ENCODE measurements around the gene KCTD18. TPM values are rescaled to one million over a fixed set of nuclear protein-coding genes. Genes with fewer than 3 reads are reported as not detected.

The KCTD18 gene
- total RNA-seq, 1 donor from 2014 or later, result 28.2 TPM

GRCh38 chr2:200453853-200454534, 55.9 kb downstream of the KCTD18 start:
- TF ChIP-seq, protein P1, sequence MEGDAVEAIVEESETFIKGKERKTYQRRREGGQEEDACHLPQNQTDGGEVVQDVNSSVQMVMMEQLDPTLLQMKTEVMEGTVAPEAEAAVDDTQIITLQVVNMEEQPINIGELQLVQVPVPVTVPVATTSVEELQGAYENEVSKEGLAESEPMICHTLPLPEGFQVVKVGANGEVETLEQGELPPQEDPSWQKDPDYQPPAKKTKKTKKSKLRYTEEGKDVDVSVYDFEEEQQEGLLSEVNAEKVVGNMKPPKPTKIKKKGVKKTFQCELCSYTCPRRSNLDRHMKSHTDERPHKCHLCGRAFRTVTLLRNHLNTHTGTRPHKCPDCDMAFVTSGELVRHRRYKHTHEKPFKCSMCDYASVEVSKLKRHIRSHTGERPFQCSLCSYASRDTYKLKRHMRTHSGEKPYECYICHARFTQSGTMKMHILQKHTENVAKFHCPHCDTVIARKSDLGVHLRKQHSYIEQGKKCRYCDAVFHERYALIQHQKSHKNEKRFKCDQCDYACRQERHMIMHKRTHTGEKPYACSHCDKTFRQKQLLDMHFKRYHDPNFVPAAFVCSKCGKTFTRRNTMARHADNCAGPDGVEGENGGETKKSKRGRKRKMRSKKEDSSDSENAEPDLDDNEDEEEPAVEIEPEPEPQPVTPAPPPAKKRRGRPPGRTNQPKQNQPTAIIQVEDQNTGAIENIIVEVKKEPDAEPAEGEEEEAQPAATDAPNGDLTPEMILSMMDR (IDR thresholded peaks at IDR 0.05; ENCODE audit: insufficient read depth, low read length, severe bottlenecking), result no peak
- Histone ChIP-seq H3K4me3 (ENCODE audit: low read depth, low read length) (no peak overlapping the region), H3K27me3 (ENCODE audit: control insufficient read depth, insufficient read depth, low read length) (no peaks in the 10 kb centered on the region), H3K36me3 (ENCODE audit: control insufficient read depth, insufficient read depth, low read length) (peaks cover 2% of the 10 kb centered on the region)
- FAIRE-seq, result no peak
- no peak for DNase-seq (ENCODE audit: low read depth)

GRCh38 chr2:200453142-200453852, 56.6 kb downstream of the KCTD18 start:
- DNase-seq (ENCODE audit: low read depth), result no peak
- no peak for FAIRE-seq
- no peaks in the 10 kb centered on the region for H3K27me3 ChIP-seq (ENCODE audit: control insufficient read depth, insufficient read depth, low read length)
- TF ChIP-seq, protein P1 (IDR thresholded peaks at IDR 0.05; ENCODE audit: insufficient read depth, low read length, severe bottlenecking), result no peak
- peaks cover 2% of the 10 kb centered on the region for H3K36me3 ChIP-seq (ENCODE audit: control insufficient read depth, insufficient read depth, low read length)
- no peak overlapping the region for H3K4me3 ChIP-seq (ENCODE audit: low read depth, low read length)

DNA sequence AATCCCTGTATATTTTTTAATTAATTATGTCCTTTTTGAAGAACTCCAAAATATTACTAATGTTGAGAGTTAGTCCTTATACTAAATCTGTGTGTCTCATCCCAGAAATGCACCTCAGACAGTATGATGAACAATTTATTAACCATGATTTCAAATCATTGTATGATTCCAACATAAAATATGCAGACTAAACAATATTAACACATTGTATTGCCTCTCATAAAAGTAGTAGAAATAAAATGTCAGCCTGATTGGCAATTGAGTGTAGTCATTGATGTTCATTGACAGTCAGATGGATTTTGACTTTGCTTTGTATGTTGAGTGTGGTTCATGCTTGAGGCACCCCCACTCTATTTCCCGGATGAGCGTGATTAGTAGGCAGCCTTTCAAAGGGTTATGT, 57.5 kb downstream of the KCTD18 start:
- Histone ChIP-seq H3K27me3 (ENCODE audit: control insufficient read depth, insufficient read depth, low read length) (no peaks in the 10 kb centered on the region), H3K36me3 (ENCODE audit: control insufficient read depth, insufficient read depth, low read length) (peaks cover 2% of the 10 kb centered on the region), H3K4me3 (ENCODE audit: low read depth, low read length) (no peak overlapping the region)
- no peak for FAIRE-seq
- TF ChIP-seq, protein P1 (IDR thresholded peaks at IDR 0.05; ENCODE audit: insufficient read depth, low read length, severe bottlenecking), result no peak
- DNase-seq (ENCODE audit: low read depth), result no peak

- FAIRE-seq (no peak), DNase-seq (ENCODE audit: low read depth) (no peak)
- TF ChIP-seq, protein P1 (IDR thresholded peaks at IDR 0.05; ENCODE audit: insufficient read depth, low read length, severe bottlenecking), result no peak
- Histone ChIP-seq H3K36me3 (ENCODE audit: control insufficient read depth, insufficient read depth, low read length) (peaks cover 2% of the 10 kb centered on the region), H3K4me3 (ENCODE audit: low read depth, low read length) (no peak overlapping the region), H3K27me3 (ENCODE audit: control insufficient read depth, insufficient read depth, low read length) (no peaks in the 10 kb centered on the region)
Measured at GRCh38 chr2:200451511-200451910, 58.4 kb downstream of the KCTD18 start.

DNA sequence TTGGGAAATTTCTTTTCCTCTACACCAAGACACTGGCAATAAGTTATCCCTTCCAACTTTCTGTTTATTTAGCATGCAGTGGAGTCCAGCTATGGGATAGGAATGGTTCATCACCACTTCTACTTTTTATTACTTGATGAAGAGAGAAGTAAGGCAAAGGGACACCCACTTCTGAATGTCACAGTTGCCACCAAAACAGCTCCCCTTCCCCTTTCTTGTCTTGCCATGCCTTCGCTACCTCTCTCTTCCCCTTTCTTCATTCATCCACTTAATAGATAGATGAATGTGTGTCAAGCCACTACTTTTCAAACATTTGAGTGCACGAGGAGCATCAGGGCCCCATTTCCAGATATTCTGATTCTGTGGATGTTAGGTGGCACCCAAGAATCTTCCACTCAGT, 59.6 kb downstream of the KCTD18 start:
- Histone ChIP-seq H3K27me3 (ENCODE audit: control insufficient read depth, insufficient read depth, low read length) (no peaks in the 10 kb centered on the region), H3K4me3 (ENCODE audit: low read depth, low read length) (no peak overlapping the region), H3K36me3 (ENCODE audit: control insufficient read depth, insufficient read depth, low read length) (peaks cover 1% of the 10 kb centered on the region)
- FAIRE-seq (no peak), DNase-seq (ENCODE audit: low read depth) (no peak)
- TF ChIP-seq, protein P1 (IDR thresholded peaks at IDR 0.05; ENCODE audit: insufficient read depth, low read length, severe bottlenecking), result no peak
